Immature natural killer cell (primary cell): ENCODE measurements around the gene CCDC102A. TPM values are rescaled to one million over a fixed set of nuclear protein-coding genes. Genes with fewer than 3 reads are reported as not detected.
A peak's percentile ranks its signal among the peaks of the same experiment; 100 is the strongest.
"Not testable (repeated sequence)": the region's sequence is repeated elsewhere in the genome, so short reads cannot be mapped to it uniquely, and the experiment has no call there.

Experiments used
- DNase-seq, 3 donors: peaks; one replicate each; pipeline ENCODE4 v3.0.0; 2022; ENCODE audit warnings: mixed read lengths in 1 of 3
- H3K27ac Mint-ChIP-seq, 6 donors: one replicate each; pipeline ENCODE4 v1.8.0; 2020; ENCODE audit warnings: mixed read lengths in 6 of 6, mild to moderate bottlenecking in 5 of 6, inconsistent platforms in 4 of 6, moderate library complexity in 3 of 6
- H3K27me3 Mint-ChIP-seq, 3 donors: one replicate each; pipeline ENCODE4 v1.8.0; 2020 to 2021; ENCODE audit warnings: low read depth in 3 of 3, mild to moderate bottlenecking in 3 of 3, mixed read lengths in 3 of 3, moderate library complexity in 3 of 3, inconsistent platforms in 1 of 3
- H3K36me3 Mint-ChIP-seq, 3 donors: one replicate each; pipeline ENCODE4 v1.8.0; 2020; ENCODE audit warnings: mixed read lengths in 3 of 3, inconsistent platforms in 2 of 3, mild to moderate bottlenecking in 2 of 3
- H3K4me1 Mint-ChIP-seq, 2 donors: one replicate each; pipeline ENCODE4 v1.8.0; 2020; ENCODE audit warnings: inconsistent platforms in 2 of 2, mild to moderate bottlenecking in 2 of 2, mixed read lengths in 2 of 2, moderate library complexity in 1 of 2
- H3K4me3 Mint-ChIP-seq, 5 donors: one replicate each; pipeline ENCODE4 v1.8.0; 2020; ENCODE audit warnings: mild to moderate bottlenecking in 5 of 5, mixed read lengths in 5 of 5, inconsistent platforms in 3 of 5, moderate library complexity in 3 of 5
- H3K9me3 Mint-ChIP-seq, 6 donors: one replicate each; pipeline ENCODE4 v1.8.0; 2020; ENCODE audit warnings: mild to moderate bottlenecking in 6 of 6, mixed read lengths in 6 of 6, inconsistent platforms in 4 of 6, moderate library complexity in 3 of 6
- polyA plus RNA-seq, 3 donors: library from polyadenylated mRNA; unstranded; fragments of 300-500 nt; fragmentation: Illumina TruSeq; gene quantifications; one replicate each; pipeline ENCODE4 v1.2.3, GENCODE V29; 2021

The CCDC102A gene
- polyA plus RNA-seq, 3 donors from 2014 or later: 8.8 to 26.4 (median 13.9) TPM

GRCh38 chr16:57562669-57563486 lies 26.5 kb upstream of the CCDC102A start:
- Mint-ChIP-seq H3K36me3 (peaks cover 22 to 62% (median 38%) of the 10 kb centered on the region in 3 donors), H3K4me3 (no peak overlapping the region), H3K4me1 (peaks cover 53 to 55% of the 10 kb centered on the region in 2 donors)

GRCh38 chr16:57562066-57562465 lies 25.7 kb upstream of the CCDC102A start:
- Mint-ChIP-seq H3K27me3 (peaks cover 0 to 9% (median 2%) of the 10 kb centered on the region in 3 donors), H3K27ac (peak overlapping the region; percentile 47 to 80 (median 65)), H3K9me3 (peaks cover 0 to 2% (median 0%) of the 10 kb centered on the region in 6 donors), H3K36me3 (peaks cover 21 to 60% (median 36%) of the 10 kb centered on the region in 3 donors), H3K4me3 (no peak overlapping the region), H3K4me1 (peaks cover 59 to 61% of the 10 kb centered on the region in 2 donors)
- no peak for DNase-seq

More at GRCh38 chr16:57562669-57563486, 26.5 kb upstream of the CCDC102A start:
- DNase-seq: no peak
- Mint-ChIP-seq H3K27me3 (peaks cover 0 to 11% (median 2%) of the 10 kb centered on the region in 3 donors), H3K27ac (peak overlapping the region in 5 of 6 donors; percentile 30 to 80 (median 62)), H3K9me3 (peaks cover 0 to 2% (median 0%) of the 10 kb centered on the region in 6 donors)

- Mint-ChIP-seq H3K27ac (peak overlapping the region; percentile 10 to 77 (median 56)), H3K36me3 (peaks cover 17 to 50% (median 50%) of the 10 kb centered on the region in 3 donors), H3K27me3 (peaks cover 0 to 7% (median 2%) of the 10 kb centered on the region in 3 donors)
Observed at GRCh38 chr16:57559072-57559790, 22.9 kb upstream of the CCDC102A start.

GRCh38 chr16:57556941-57557541 lies 20.7 kb upstream of the CCDC102A start:
- peaks cover 17 to 54% (median 44%) of the 10 kb centered on the region in 3 donors for H3K36me3 Mint-ChIP-seq
- peak overlapping the region; percentile 1 to 65 (median 47) for H3K4me3 Mint-ChIP-seq
- no peak for DNase-seq
- peaks cover 0 to 2% (median 0%) of the 10 kb centered on the region in 6 donors for H3K9me3 Mint-ChIP-seq
- H3K27ac Mint-ChIP-seq: peak overlapping the region; percentile 68 to 89 (median 79)
- peaks cover 0 to 7% (median 0%) of the 10 kb centered on the region in 3 donors for H3K27me3 Mint-ChIP-seq
- peaks cover 89 to 97% of the 10 kb centered on the region in 2 donors for H3K4me1 Mint-ChIP-seq

More at GRCh38 chr16:57559072-57559790, 22.9 kb upstream of the CCDC102A start:
- peaks cover 77 to 83% of the 10 kb centered on the region in 2 donors for H3K4me1 Mint-ChIP-seq
- H3K9me3 Mint-ChIP-seq: peaks cover 0 to 2% (median 0%) of the 10 kb centered on the region in 6 donors
- no peak overlapping the region for H3K4me3 Mint-ChIP-seq
- DNase-seq: no peak

- peaks cover 89 to 97% of the 10 kb centered on the region in 2 donors for H3K4me1 Mint-ChIP-seq
- peak overlapping the region in 4 of 5 donors; percentile 14 to 65 (median 23) for H3K4me3 Mint-ChIP-seq
- no peak for DNase-seq
- H3K27ac Mint-ChIP-seq: peak overlapping the region; percentile 63 to 92 (median 79)
- peaks cover 0 to 2% (median 0%) of the 10 kb centered on the region in 6 donors for H3K9me3 Mint-ChIP-seq
- H3K27me3 Mint-ChIP-seq: peaks cover 0 to 4% (median 0%) of the 10 kb centered on the region in 3 donors
- peaks cover 14 to 49% (median 37%) of the 10 kb centered on the region in 3 donors for H3K36me3 Mint-ChIP-seq
Observed at GRCh38 chr16:57555831-57556230, 19.5 kb upstream of the CCDC102A start.

- DNase-seq: no peak
- Mint-ChIP-seq H3K4me1 (peaks cover 88 to 100% of the 10 kb centered on the region in 2 donors), H3K27ac (peak overlapping the region; percentile 70 to 87 (median 80)), H3K9me3 (no peaks in the 10 kb centered on the region), H3K27me3 (no peaks in the 10 kb centered on the region), H3K4me3 (peak overlapping the region in 4 of 5 donors; percentile 29 to 56 (median 46)), H3K36me3 (peaks cover 4 to 26% (median 21%) of the 10 kb centered on the region in 3 donors)
Observed at GRCh38 chr16:57551057-57551456, 14.7 kb upstream of the CCDC102A start.

- no peak for DNase-seq
- Mint-ChIP-seq H3K4me3 (peak overlapping the region; percentile 60 to 71 (median 64)), H3K27me3 (no peaks in the 10 kb centered on the region), H3K36me3 (peaks cover 4 to 22% (median 15%) of the 10 kb centered on the region in 3 donors), H3K9me3 (no peaks in the 10 kb centered on the region), H3K27ac (peak overlapping the region; percentile 77 to 89 (median 86)), H3K4me1 (peaks cover 92 to 100% of the 10 kb centered on the region in 2 donors)
Observed at GRCh38 chr16:57549730-57550129, 13.4 kb upstream of the CCDC102A start.

GRCh38 chr16:57548408-57548807 lies 12.0 kb upstream of the CCDC102A start:
- H3K4me3 Mint-ChIP-seq: peak overlapping the region; percentile 62 to 79 (median 68)
- H3K27me3 Mint-ChIP-seq: no peaks in the 10 kb centered on the region
- H3K36me3 Mint-ChIP-seq: peaks cover 4 to 16% (median 12%) of the 10 kb centered on the region in 3 donors
- no peaks in the 10 kb centered on the region for H3K9me3 Mint-ChIP-seq
- peak overlapping the region; percentile 77 to 90 (median 87) for H3K27ac Mint-ChIP-seq
- H3K4me1 Mint-ChIP-seq: peaks cover 97 to 99% of the 10 kb centered on the region in 2 donors
- DNase-seq: no peak

- Mint-ChIP-seq H3K36me3 (peaks cover 4 to 12% (median 8%) of the 10 kb centered on the region in 3 donors), H3K4me3 (peak overlapping the region; percentile 64 to 99 (median 92)), H3K27ac (peak overlapping the region; percentile 36 to 94 (median 83)), H3K4me1 (peaks cover 95 to 96% of the 10 kb centered on the region in 2 donors)
- not testable (repeated sequence) for H3K27me3 Mint-ChIP-seq, H3K9me3 Mint-ChIP-seq, DNase-seq
Observed at GRCh38 chr16:57547524-57547923, 11.2 kb upstream of the CCDC102A start.

- peaks cover 0 to 5% (median 4%) of the 10 kb centered on the region in 3 donors for H3K27me3 Mint-ChIP-seq
- H3K27ac Mint-ChIP-seq: peak overlapping the region; percentile 87 to 98 (median 93)
- DNase-seq: peak; percentile 42 to 57 (median 43)
- H3K4me3 Mint-ChIP-seq: peak overlapping the region; percentile 91 to 100 (median 96)
- H3K4me1 Mint-ChIP-seq: peaks cover 80 to 85% of the 10 kb centered on the region in 2 donors
- no peaks in the 10 kb centered on the region for H3K9me3 Mint-ChIP-seq
- H3K36me3 Mint-ChIP-seq: peaks cover 0 to 3% (median 0%) of the 10 kb centered on the region in 3 donors
Observed at GRCh38 chr16:57544124-57544653, 7.8 kb upstream of the CCDC102A start.

GRCh38 chr16:57541754-57542435 lies 5.5 kb upstream of the CCDC102A start:
- Mint-ChIP-seq H3K4me3 (peak overlapping the region; percentile 91 to 100 (median 96)), H3K36me3 (peaks cover 0 to 3% (median 0%) of the 10 kb centered on the region in 3 donors), H3K9me3 (no peaks in the 10 kb centered on the region), H3K4me1 (peaks cover 83 to 85% of the 10 kb centered on the region in 2 donors), H3K27me3 (peaks cover 4 to 11% (median 7%) of the 10 kb centered on the region in 3 donors), H3K27ac (peak overlapping the region; percentile 87 to 98 (median 93))
- DNase-seq: no peak
